Measurements from ENCODE around the gene UMODL1.
A peak's percentile ranks its signal among the peaks of the same experiment; 100 is the strongest.

The UMODL1 gene

DNA sequence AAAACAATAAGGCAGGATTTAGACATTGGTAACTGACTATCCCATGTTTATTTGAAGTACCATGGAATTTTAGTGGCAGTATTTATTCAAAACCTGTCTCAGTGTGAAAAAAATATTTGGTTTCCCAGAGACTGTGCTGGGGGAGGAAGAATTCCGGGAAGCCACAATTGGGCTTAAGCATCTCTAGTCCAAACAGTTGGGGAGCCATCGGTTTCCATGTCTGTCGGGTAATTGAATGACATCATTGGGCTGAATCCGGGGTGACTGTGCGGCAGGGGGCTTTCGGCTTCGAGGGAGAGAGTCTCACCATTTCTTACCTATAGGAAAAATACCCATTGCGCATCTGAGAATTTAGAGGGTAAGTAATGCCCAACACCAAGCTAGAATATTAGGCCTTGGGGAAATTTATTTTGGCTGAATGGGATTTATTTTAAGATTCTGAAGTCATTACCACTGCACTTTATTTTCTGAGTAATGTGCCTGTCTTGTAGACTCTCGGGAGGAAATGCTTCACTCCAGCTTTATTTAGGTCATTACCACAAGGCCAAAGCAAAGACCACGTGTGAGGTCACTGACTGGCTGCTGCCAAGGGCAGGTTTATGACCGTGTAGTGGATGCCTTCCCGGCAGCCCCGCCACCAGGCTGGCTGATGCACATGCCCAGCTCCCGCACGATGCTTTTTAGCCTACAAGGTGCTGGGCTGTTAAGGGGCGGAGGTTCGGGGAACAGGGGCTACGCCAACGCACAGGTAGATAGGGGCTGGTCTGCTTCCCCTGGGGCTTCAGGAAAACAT, 23.1 kb upstream of the UMODL1 start:
- no peaks in the 10 kb centered on the region for H3K9me3 ChIP-seq (ENCODE audit: control insufficient read depth in 1 of 2, low read length in 2 of 2)
- H3K4me1 ChIP-seq (ENCODE audit: control insufficient read depth in 1 of 2, insufficient read depth in 2 of 2, low read length in 2 of 2) = no peaks in the 10 kb centered on the region
- no peak overlapping the region for H3K27ac ChIP-seq (ENCODE audit: low read depth, low read length)
- H3K9ac ChIP-seq (ENCODE audit: low read depth in 1 of 2, low read length in 2 of 2) = no peak overlapping the region
- no peak overlapping the region for H3K4me3 ChIP-seq (ENCODE audit: low read depth in 1 of 2, low read length in 2 of 2)
- H3K27me3 ChIP-seq (ENCODE audit: control insufficient read depth in 1 of 2, insufficient read depth in 2 of 2, low read length in 2 of 2) = no peaks in the 10 kb centered on the region
- no peaks in the 10 kb centered on the region for H3K36me3 ChIP-seq (ENCODE audit: control insufficient read depth in 1 of 2, insufficient read depth in 2 of 2, low read length in 2 of 2)

DNA sequence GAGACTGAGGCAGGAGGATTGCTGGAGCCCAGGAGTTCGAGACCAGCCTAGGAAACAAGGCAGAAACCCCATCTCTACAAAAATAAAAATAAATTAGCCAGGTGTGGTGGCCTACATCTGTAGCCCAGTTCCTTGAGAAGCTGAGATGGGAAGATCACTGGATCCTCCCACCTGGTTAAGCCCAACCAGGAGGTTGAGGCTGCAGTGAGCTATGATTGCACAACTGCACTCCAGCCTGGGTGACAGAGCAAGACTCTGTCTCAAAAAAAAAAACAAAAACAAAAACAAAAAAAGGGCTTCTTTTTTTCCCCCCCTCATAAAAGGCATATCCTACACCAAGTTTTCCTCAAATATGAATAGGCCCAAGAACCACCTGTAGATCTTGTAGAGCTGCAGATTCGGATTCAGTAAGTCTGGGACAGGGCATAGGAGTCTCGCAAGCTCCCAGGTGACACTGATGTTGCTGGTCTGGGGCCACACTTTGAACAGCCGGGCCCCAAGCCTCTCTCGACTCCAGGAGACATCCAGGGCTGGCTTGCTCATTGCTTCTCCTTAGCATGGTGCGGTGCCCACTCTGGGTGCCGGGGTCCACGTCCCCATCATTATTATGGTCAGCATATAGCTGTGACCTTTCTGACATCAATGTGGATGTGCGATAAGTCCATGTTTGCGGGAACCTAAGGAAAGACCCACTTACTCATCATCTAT, 22.1 kb upstream of the UMODL1 start:
- Histone ChIP-seq H3K9me3 (ENCODE audit: control insufficient read depth in 1 of 2, low read length in 2 of 2) (no peaks in the 10 kb centered on the region), H3K27ac (ENCODE audit: low read depth, low read length) (no peak overlapping the region), H3K36me3 (ENCODE audit: control insufficient read depth in 1 of 2, insufficient read depth in 2 of 2, low read length in 2 of 2) (no peaks in the 10 kb centered on the region), H3K4me1 (ENCODE audit: control insufficient read depth in 1 of 2, insufficient read depth in 2 of 2, low read length in 2 of 2) (no peaks in the 10 kb centered on the region), H3K9ac (ENCODE audit: low read depth in 1 of 2, low read length in 2 of 2) (no peak overlapping the region), H3K27me3 (ENCODE audit: control insufficient read depth in 1 of 2, insufficient read depth in 2 of 2, low read length in 2 of 2) (no peaks in the 10 kb centered on the region), H3K4me3 (ENCODE audit: low read depth in 1 of 2, low read length in 2 of 2) (no peak overlapping the region)

DNA sequence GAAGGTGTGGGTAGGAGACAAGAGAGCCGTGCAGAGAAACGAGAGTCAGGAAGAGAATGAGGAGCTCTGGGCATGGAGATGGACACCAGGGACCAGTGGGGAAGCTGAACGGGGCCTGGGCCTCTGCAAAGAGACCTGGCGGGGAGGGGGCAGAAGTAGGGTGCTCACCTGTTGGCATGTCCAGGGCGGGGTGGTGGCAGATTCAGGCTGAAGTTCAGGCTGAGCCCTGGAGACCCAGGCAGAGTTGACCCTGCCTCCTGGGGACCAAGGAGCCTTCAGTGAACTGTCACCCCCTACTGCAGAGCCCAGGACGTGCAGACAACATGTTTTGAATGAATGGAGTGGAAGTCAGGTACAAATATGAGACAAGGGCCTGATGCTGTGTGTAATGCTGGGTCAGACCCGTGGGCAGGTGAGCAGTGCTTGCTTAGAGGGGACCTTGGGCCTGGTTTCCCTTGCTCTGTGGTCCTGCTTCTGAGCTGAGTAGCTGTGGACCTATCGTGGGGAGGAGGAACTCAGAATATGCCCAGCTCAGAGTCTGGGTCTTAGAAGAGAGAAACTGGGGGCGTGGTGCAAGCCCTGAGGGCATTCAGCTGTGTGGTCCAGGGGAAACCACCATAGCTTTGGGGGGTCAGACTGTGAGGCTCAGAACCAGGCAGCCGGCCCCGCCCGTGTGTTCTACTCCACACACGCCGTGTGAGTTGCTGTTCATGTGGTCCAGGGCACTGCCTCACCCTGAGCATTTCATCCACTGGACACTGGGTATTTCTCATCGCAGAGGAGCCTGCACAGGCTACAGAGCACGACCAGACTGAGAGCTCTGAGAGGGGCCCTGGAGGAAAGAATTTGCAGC, 21.3 kb upstream of the UMODL1 start:
- H3K4me3 ChIP-seq (ENCODE audit: low read depth in 1 of 2, low read length in 2 of 2) = no peak overlapping the region
- H3K9ac ChIP-seq (ENCODE audit: low read depth in 1 of 2, low read length in 2 of 2) = no peak overlapping the region

DNA sequence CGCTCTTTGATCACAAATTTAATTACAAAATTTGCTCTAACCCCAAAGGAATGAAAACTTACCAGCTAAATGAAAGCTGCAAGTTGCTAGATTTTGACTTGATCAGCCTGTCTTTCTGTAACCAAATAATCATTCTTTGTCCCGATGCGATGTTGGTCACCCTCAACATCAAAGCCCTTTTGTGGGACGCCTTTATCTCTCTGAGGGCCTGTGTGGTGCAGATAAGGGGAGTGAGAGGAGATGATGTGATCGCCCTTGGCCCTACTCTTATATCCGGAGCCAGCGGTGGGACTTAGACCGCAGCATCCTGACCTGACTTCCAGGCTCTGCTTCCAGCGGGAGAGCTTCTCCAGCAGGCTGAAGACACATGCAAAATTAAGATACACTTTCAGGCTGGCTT, 19.3 kb upstream of the UMODL1 start:
- no peak overlapping the region for H3K27ac ChIP-seq (ENCODE audit: low read depth, low read length)
- H3K36me3 ChIP-seq (ENCODE audit: control insufficient read depth in 1 of 2, insufficient read depth in 2 of 2, low read length in 2 of 2) = no peaks in the 10 kb centered on the region
- no peak overlapping the region for H3K9ac ChIP-seq (ENCODE audit: low read depth in 1 of 2, low read length in 2 of 2)
- no peak overlapping the region for H3K4me3 ChIP-seq (ENCODE audit: low read depth in 1 of 2, low read length in 2 of 2)
- H3K27me3 ChIP-seq (ENCODE audit: control insufficient read depth in 1 of 2, insufficient read depth in 2 of 2, low read length in 2 of 2) = no peaks in the 10 kb centered on the region
- no peaks in the 10 kb centered on the region for H3K9me3 ChIP-seq (ENCODE audit: control insufficient read depth in 1 of 2, low read length in 2 of 2)
- H3K4me1 ChIP-seq (ENCODE audit: control insufficient read depth in 1 of 2, insufficient read depth in 2 of 2, low read length in 2 of 2) = peaks cover 9% of the 10 kb centered on the region in 2 donors

More for the DNA sequence above, 21.3 kb upstream of the UMODL1 start:
- Histone ChIP-seq H3K9me3 (ENCODE audit: control insufficient read depth in 1 of 2, low read length in 2 of 2) (no peaks in the 10 kb centered on the region), H3K4me1 (ENCODE audit: control insufficient read depth in 1 of 2, insufficient read depth in 2 of 2, low read length in 2 of 2) (no peaks in the 10 kb centered on the region), H3K27me3 (ENCODE audit: control insufficient read depth in 1 of 2, insufficient read depth in 2 of 2, low read length in 2 of 2) (no peaks in the 10 kb centered on the region), H3K27ac (ENCODE audit: low read depth, low read length) (no peak overlapping the region), H3K36me3 (ENCODE audit: control insufficient read depth in 1 of 2, insufficient read depth in 2 of 2, low read length in 2 of 2) (no peaks in the 10 kb centered on the region)

DNA sequence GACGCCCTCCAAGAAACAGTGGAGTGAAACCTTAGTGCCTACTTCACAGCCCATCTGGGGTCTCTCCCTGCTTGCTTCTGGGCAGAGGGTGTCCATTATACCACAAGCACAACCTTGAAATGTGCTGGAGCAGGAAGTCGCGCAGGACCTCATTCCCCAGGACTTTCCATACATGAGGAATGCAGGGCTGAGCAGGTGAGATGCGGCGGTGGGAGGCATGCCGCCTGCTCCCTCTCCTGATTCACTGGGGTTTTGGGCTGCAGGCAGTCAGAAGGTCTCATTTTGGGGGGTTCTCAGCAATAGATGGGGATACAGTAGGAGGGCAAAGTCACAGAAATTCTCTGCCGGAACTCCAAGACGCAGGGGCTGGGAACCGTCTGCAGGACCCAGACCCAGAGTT, 15.7 kb upstream of the UMODL1 start:
- Histone ChIP-seq H3K27ac (ENCODE audit: low read depth, low read length) (no peak overlapping the region), H3K9ac (ENCODE audit: low read depth in 1 of 2, low read length in 2 of 2) (no peak overlapping the region), H3K4me3 (ENCODE audit: low read depth in 1 of 2, low read length in 2 of 2) (no peak overlapping the region), H3K9me3 (ENCODE audit: control insufficient read depth in 1 of 2, low read length in 2 of 2) (no peaks in the 10 kb centered on the region), H3K4me1 (ENCODE audit: control insufficient read depth in 1 of 2, insufficient read depth in 2 of 2, low read length in 2 of 2) (peaks cover 25 to 28% of the 10 kb centered on the region in 2 donors), H3K27me3 (ENCODE audit: control insufficient read depth in 1 of 2, insufficient read depth in 2 of 2, low read length in 2 of 2) (no peaks in the 10 kb centered on the region), H3K36me3 (ENCODE audit: control insufficient read depth in 1 of 2, insufficient read depth in 2 of 2, low read length in 2 of 2) (no peaks in the 10 kb centered on the region)

- no peaks in the 10 kb centered on the region for H3K9me3 ChIP-seq (ENCODE audit: control insufficient read depth in 1 of 2, low read length in 2 of 2)
- peak overlapping the region; percentile 57 for H3K27ac ChIP-seq (ENCODE audit: low read depth, low read length)
- H3K36me3 ChIP-seq (ENCODE audit: control insufficient read depth in 1 of 2, insufficient read depth in 2 of 2, low read length in 2 of 2) = no peaks in the 10 kb centered on the region
- peak overlapping the region in 1 of 2 donors; percentile 47 for H3K9ac ChIP-seq (ENCODE audit: low read depth in 1 of 2, low read length in 2 of 2)
- H3K4me3 ChIP-seq (ENCODE audit: low read depth in 1 of 2, low read length in 2 of 2) = peak overlapping the region; percentile 42 to 43
- peaks cover 32 to 33% of the 10 kb centered on the region in 2 donors for H3K4me1 ChIP-seq (ENCODE audit: control insufficient read depth in 1 of 2, insufficient read depth in 2 of 2, low read length in 2 of 2)
- H3K27me3 ChIP-seq (ENCODE audit: control insufficient read depth in 1 of 2, insufficient read depth in 2 of 2, low read length in 2 of 2) = no peaks in the 10 kb centered on the region
Measured at GRCh38 chr21:42056468-42056867, 14.6 kb upstream of the UMODL1 start.

- Histone ChIP-seq H3K27me3 (ENCODE audit: control insufficient read depth in 1 of 2, insufficient read depth in 2 of 2, low read length in 2 of 2) (no peaks in the 10 kb centered on the region), H3K27ac (ENCODE audit: low read depth, low read length) (peak overlapping the region; percentile 57), H3K4me1 (ENCODE audit: control insufficient read depth in 1 of 2, insufficient read depth in 2 of 2, low read length in 2 of 2) (peaks cover 39 to 40% of the 10 kb centered on the region in 2 donors), H3K36me3 (ENCODE audit: control insufficient read depth in 1 of 2, insufficient read depth in 2 of 2, low read length in 2 of 2) (no peaks in the 10 kb centered on the region), H3K4me3 (ENCODE audit: low read depth in 1 of 2, low read length in 2 of 2) (peak overlapping the region; percentile 42 to 43), H3K9ac (ENCODE audit: low read depth in 1 of 2, low read length in 2 of 2) (peak overlapping the region; percentile 17 to 47), H3K9me3 (ENCODE audit: control insufficient read depth in 1 of 2, low read length in 2 of 2) (no peaks in the 10 kb centered on the region)
Measured at GRCh38 chr21:42056996-42057689, 14.0 kb upstream of the UMODL1 start.

DNA sequence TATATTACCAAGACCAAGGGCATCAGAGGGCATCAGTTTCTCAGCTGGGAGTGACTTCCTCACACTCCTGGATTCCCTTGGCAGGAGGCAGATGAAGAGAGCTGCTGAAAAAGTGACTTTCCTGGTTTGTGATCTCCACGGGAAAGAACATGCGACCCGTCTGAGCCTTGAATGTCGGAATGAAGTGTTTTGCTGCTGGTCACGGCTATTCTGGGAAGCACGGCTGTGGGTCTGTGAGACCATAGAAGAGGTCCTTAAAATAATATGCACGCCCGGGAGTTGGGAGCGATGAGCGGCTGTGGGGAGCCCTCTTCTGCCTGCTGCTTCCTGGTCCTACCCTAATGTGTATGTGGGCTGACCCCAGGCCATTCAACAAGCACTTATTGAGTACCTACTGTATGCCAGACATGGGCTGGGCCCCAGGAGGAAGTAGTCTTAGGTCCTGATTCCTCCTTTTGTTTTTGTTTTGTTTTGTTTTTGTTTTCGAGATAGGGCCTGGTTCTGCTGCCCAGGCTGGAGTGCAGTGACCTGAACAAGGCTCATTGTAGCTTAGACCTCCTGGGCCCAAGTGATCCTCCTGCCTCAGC, 13.2 kb upstream of the UMODL1 start:
- Histone ChIP-seq H3K4me1 (ENCODE audit: control insufficient read depth in 1 of 2, insufficient read depth in 2 of 2, low read length in 2 of 2) (peaks cover 47 to 48% of the 10 kb centered on the region in 2 donors), H3K27ac (ENCODE audit: low read depth, low read length) (peak overlapping the region; percentile 54), H3K9ac (ENCODE audit: low read depth in 1 of 2, low read length in 2 of 2) (no peak overlapping the region), H3K27me3 (ENCODE audit: control insufficient read depth in 1 of 2, insufficient read depth in 2 of 2, low read length in 2 of 2) (no peaks in the 10 kb centered on the region), H3K9me3 (ENCODE audit: control insufficient read depth in 1 of 2, low read length in 2 of 2) (no peaks in the 10 kb centered on the region), H3K4me3 (ENCODE audit: low read depth in 1 of 2, low read length in 2 of 2) (peak overlapping the region in 1 of 2 donors; percentile 42), H3K36me3 (ENCODE audit: control insufficient read depth in 1 of 2, insufficient read depth in 2 of 2, low read length in 2 of 2) (no peaks in the 10 kb centered on the region)

DNA sequence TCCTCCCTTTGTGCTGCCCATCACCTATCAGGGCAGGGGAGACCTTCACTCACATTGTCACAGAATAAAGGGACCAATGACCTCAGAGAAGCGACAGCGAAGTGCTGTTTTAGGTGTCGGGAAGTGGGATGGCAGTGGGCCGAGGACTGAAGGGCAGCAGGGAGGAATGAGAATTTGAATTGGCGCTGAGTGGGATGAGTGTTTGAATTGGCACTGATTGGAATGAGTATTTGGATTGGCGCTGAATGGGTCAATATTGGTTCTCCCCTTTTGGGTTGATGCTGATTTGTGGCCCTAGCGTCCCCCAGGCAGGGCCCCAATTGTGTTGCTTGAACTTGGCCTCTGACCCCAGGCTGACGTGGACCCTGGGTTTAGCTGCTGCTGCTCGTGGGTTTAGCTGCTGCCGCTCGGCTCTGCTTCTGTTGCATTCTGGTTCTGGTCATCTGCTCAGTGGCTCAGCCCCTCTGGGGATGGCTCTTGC, 12.4 kb upstream of the UMODL1 start:
- Histone ChIP-seq H3K27me3 (ENCODE audit: control insufficient read depth in 1 of 2, insufficient read depth in 2 of 2, low read length in 2 of 2) (no peaks in the 10 kb centered on the region), H3K9me3 (ENCODE audit: control insufficient read depth in 1 of 2, low read length in 2 of 2) (no peaks in the 10 kb centered on the region), H3K4me3 (ENCODE audit: low read depth in 1 of 2, low read length in 2 of 2) (no peak overlapping the region), H3K9ac (ENCODE audit: low read depth in 1 of 2, low read length in 2 of 2) (no peak overlapping the region), H3K27ac (ENCODE audit: low read depth, low read length) (no peak overlapping the region), H3K36me3 (ENCODE audit: control insufficient read depth in 1 of 2, insufficient read depth in 2 of 2, low read length in 2 of 2) (no peaks in the 10 kb centered on the region), H3K4me1 (ENCODE audit: control insufficient read depth in 1 of 2, insufficient read depth in 2 of 2, low read length in 2 of 2) (peaks cover 54 to 55% of the 10 kb centered on the region in 2 donors)
